ENCODE measurements around the gene CEP76.

Gene CEP76

GRCh38 chr18:12694032-12694431, 8.5 kb downstream of the CEP76 start:
- Histone ChIP-seq H3K9me2 (replicated peaks; ENCODE audit: insufficient read depth, low read length) (no peaks in the 10 kb centered on the region), H3K27me3 (replicated peaks; ENCODE audit: insufficient read depth, low read length) (no peaks in the 10 kb centered on the region), H2AFZ (ENCODE audit: low read length) (no peak overlapping the region), H4K20me1 (ENCODE audit: insufficient read depth, low read length) (no peaks in the 10 kb centered on the region), H3K4me1 (ENCODE audit: low read length) (no peaks in the 10 kb centered on the region), H3K36me3 (replicated peaks; ENCODE audit: insufficient read depth, low read length) (no peaks in the 10 kb centered on the region; the same call in 1 of the 2 replicates), H3K4me2 (ENCODE audit: low read depth, low read length) (no peak overlapping the region), H3K79me2 (ENCODE audit: low read length) (no peaks in the 10 kb centered on the region), H3K9me3 (replicated peaks; ENCODE audit: insufficient read depth, low read length) (no peaks in the 10 kb centered on the region), H3K9ac (ENCODE audit: low read length) (no peak overlapping the region), H3K4me3 (ENCODE audit: low read length) (no peak overlapping the region), H3K27ac (ENCODE audit: low read length) (no peak overlapping the region), H3F3A (ENCODE audit: insufficient read depth, low read length) (no peaks in the 10 kb centered on the region)
- TF ChIP-seq CTCF (IDR thresholded peaks at IDR 0.05; ENCODE audit: low read length) = no peak
- TF ChIP-seq EZH2 (optimal IDR thresholded peaks at IDR 0.05; ENCODE audit: low read depth, low read length) = no peak
- TF ChIP-seq EZH2phosphoT487 (IDR thresholded peaks at IDR 0.05; ENCODE audit: low read length) = no peak
- no peak for DNase-seq

GRCh38 chr18:12692206-12692605, 10.3 kb downstream of the CEP76 start:
- Histone ChIP-seq H3K36me3 (replicated peaks; ENCODE audit: insufficient read depth, low read length) (no peaks in the 10 kb centered on the region; the same call in 1 of the 2 replicates), H3K9me3 (replicated peaks; ENCODE audit: insufficient read depth, low read length) (no peaks in the 10 kb centered on the region), H4K20me1 (ENCODE audit: insufficient read depth, low read length) (no peaks in the 10 kb centered on the region), H3K9me2 (replicated peaks; ENCODE audit: insufficient read depth, low read length) (no peaks in the 10 kb centered on the region), H3K4me3 (ENCODE audit: low read length) (no peak overlapping the region), H2AFZ (ENCODE audit: low read length) (no peak overlapping the region), H3K4me2 (ENCODE audit: low read depth, low read length) (no peak overlapping the region), H3K27me3 (replicated peaks; ENCODE audit: insufficient read depth, low read length) (no peaks in the 10 kb centered on the region), H3K79me2 (ENCODE audit: low read length) (no peaks in the 10 kb centered on the region), H3F3A (ENCODE audit: insufficient read depth, low read length) (no peaks in the 10 kb centered on the region), H3K9ac (ENCODE audit: low read length) (no peak overlapping the region), H3K4me1 (ENCODE audit: low read length) (no peaks in the 10 kb centered on the region), H3K27ac (ENCODE audit: low read length) (no peak overlapping the region)
- no peak for DNase-seq
- TF ChIP-seq EZH2phosphoT487 (IDR thresholded peaks at IDR 0.05; ENCODE audit: low read length) = no peak
- no peak for TF ChIP-seq CTCF (IDR thresholded peaks at IDR 0.05; ENCODE audit: low read length)
- TF ChIP-seq EZH2 (optimal IDR thresholded peaks at IDR 0.05; ENCODE audit: low read depth, low read length) = no peak

- Histone ChIP-seq H3K9ac (ENCODE audit: low read length) (no peak overlapping the region), H2AFZ (ENCODE audit: low read length) (no peak overlapping the region), H3K79me2 (ENCODE audit: low read length) (no peaks in the 10 kb centered on the region), H3K27ac (ENCODE audit: low read length) (no peak overlapping the region), H3K4me2 (ENCODE audit: low read depth, low read length) (no peak overlapping the region), H3K9me2 (replicated peaks; ENCODE audit: insufficient read depth, low read length) (no peaks in the 10 kb centered on the region), H3F3A (ENCODE audit: insufficient read depth, low read length) (no peaks in the 10 kb centered on the region), H3K4me3 (ENCODE audit: low read length) (no peak overlapping the region), H3K9me3 (replicated peaks; ENCODE audit: insufficient read depth, low read length) (no peaks in the 10 kb centered on the region), H3K4me1 (ENCODE audit: low read length) (no peaks in the 10 kb centered on the region), H3K27me3 (replicated peaks; ENCODE audit: insufficient read depth, low read length) (no peaks in the 10 kb centered on the region), H4K20me1 (ENCODE audit: insufficient read depth, low read length) (no peaks in the 10 kb centered on the region), H3K36me3 (replicated peaks; ENCODE audit: insufficient read depth, low read length) (no peaks in the 10 kb centered on the region)
- no peak for TF ChIP-seq CTCF (IDR thresholded peaks at IDR 0.05; ENCODE audit: low read length)
- TF ChIP-seq EZH2 (optimal IDR thresholded peaks at IDR 0.05; ENCODE audit: low read depth, low read length) = no peak
- TF ChIP-seq EZH2phosphoT487 (IDR thresholded peaks at IDR 0.05; ENCODE audit: low read length) = no peak
- DNase-seq = no peak
Observed at GRCh38 chr18:12689256-12689850, 13.2 kb downstream of the CEP76 start.

Measured in MM.1S (cell line).